AG08396 (cell line): ENCODE data around the gene SLC29A4.
"Not testable (repeated sequence)": the region's sequence is repeated elsewhere in the genome, so short reads cannot be mapped to it uniquely, and the experiment has no call there.

Source experiments
- DNase-seq: peaks from one replicate; pipeline ENCODE4 v3.0.0; 2012; ENCODE audit warnings: low spot score, mixed read lengths

The SLC29A4 gene

GRCh38 chr7:5323800-5324781 lies 41.3 kb downstream of the SLC29A4 start:
- not testable (repeated sequence) for DNase-seq

GRCh38 chr7:5324961-5325360 lies 42.2 kb downstream of the SLC29A4 start:
- DNase-seq: no peak

GRCh38 chr7:5330288-5330687 lies 47.5 kb downstream of the SLC29A4 start:
- no peak for DNase-seq

- no peak for DNase-seq
These were observed 49.8 kb downstream of the SLC29A4 start for GRCh38 chr7:5332579-5332978.

- no peak for DNase-seq
These were observed 50.6 kb downstream of the SLC29A4 start for GRCh38 chr7:5333121-5334045.

- DNase-seq: no peak
These were observed 51.9 kb downstream of the SLC29A4 start for GRCh38 chr7:5334671-5335070.

GRCh38 chr7:5337047-5337446 lies 54.3 kb downstream of the SLC29A4 start:
- no peak for DNase-seq

GRCh38 chr7:5339955-5340354 lies 57.2 kb downstream of the SLC29A4 start:
- no peak for DNase-seq

- DNase-seq: no peak
These were observed 59.9 kb downstream of the SLC29A4 start for GRCh38 chr7:5342631-5343030.

GRCh38 chr7:5343884-5344283 lies 61.1 kb downstream of the SLC29A4 start:
- no peak for DNase-seq

- DNase-seq: no peak
These were observed 61.6 kb downstream of the SLC29A4 start for GRCh38 chr7:5344342-5344741.

- no peak for DNase-seq
These were observed 62.4 kb downstream of the SLC29A4 start for GRCh38 chr7:5345171-5345570.

GRCh38 chr7:5345671-5346070 lies 62.9 kb downstream of the SLC29A4 start:
- DNase-seq: no peak

- DNase-seq: no peak
These were observed 65.6 kb downstream of the SLC29A4 start for GRCh38 chr7:5348134-5349004.

- DNase-seq: no peak
These were observed 66.2 kb downstream of the SLC29A4 start for GRCh38 chr7:5349005-5349380.

- no peak for DNase-seq
These were observed 66.9 kb downstream of the SLC29A4 start for GRCh38 chr7:5349437-5350173.

GRCh38 chr7:5350174-5350463 lies 67.4 kb downstream of the SLC29A4 start:
- no peak for DNase-seq

GRCh38 chr7:5350600-5351385 lies 68.0 kb downstream of the SLC29A4 start:
- no peak for DNase-seq

- DNase-seq: no peak
These were observed 68.9 kb downstream of the SLC29A4 start for GRCh38 chr7:5351507-5352265.
